AG04449 (cell line): Measurements from ENCODE around the gene PPIL4.

Experiments
- CTCF ChIA-PET: fragments of 350-600 bp; formaldehyde crosslinking; extraction: SDS; loops from one replicate; lab custom pipeline; 2021; ENCODE audit warnings: antibody characterized with exemption; lab: Yijun Ruan, JAX
- POLR2A ChIA-PET: fragments of 400-600, 350-600 bp; formaldehyde crosslinking; extraction: SDS; loops from one replicate; lab custom pipeline; 2020; ENCODE audit warnings: antibody characterized with exemption, inconsistent platforms; lab: Yijun Ruan, JAX
- DNase-seq: peaks from one replicate; pipeline ENCODE4 v3.0.0-alpha.2; 2010; ENCODE audit warnings: low read depth, low spot score
- H3K4me3 ChIP-seq: 2 replicates; pipeline ENCODE4 v1.5.1; 2011; ENCODE audit warnings: low read depth, mild to moderate bottlenecking, control low read depth, low read length
- CTCF ChIP-seq: IDR thresholded peaks from one replicate; pipeline ENCODE4 v1.5.1; 2011; ENCODE audit warnings: mild to moderate bottlenecking, moderate library complexity, low read length, control low read depth, inconsistent platforms; ENCODE audit not compliant: insufficient read depth; ENCODE audit errors: missing control alignments

PPIL4 gene

DNA sequence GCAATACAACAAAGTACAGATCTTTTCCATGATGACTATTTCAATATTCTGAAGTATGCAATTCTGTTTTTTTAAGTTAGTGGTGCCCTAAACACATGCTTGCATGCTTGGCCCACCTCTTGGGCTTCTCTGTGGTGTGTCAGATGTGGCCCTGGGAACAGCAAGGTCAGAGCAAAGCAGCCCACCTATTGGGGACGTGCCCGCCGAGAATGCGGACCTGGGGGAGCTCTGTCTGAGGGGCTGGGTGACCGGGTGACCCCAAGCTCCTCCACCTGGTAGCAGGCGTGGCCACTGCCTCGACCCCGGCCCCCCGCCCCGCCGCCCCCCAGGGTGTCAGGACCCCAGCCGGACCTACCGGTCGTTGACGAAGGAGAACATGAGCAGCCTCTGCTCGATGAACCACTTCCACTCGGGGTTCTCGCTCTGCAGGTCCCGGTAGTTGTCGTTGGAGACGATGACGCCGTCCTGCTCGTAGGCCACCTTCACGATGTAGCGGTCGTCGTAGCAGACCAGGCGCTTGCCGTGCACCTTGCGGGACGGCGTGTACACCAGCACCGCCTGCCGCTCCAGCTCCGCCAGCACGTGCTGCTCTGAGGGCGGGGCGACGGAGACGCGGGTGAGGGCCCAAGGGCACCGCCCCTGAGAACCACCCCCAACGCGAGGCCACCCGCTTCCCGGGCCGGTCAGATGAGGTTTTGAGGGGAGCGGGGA lies 89.4 kb downstream of the PPIL4 start:
- no peak for TF ChIP-seq CTCF
- POLR2A ChIA-PET, result no interaction called here
- no peak for DNase-seq
- CTCF ChIA-PET, result interaction anchor here (2.0 kb wide), 1 partner anchor 24 kb away, joined by 7 read pairs; no protein-coding TSS in a partner anchor
- no peak overlapping the region for H3K4me3 ChIP-seq

DNA sequence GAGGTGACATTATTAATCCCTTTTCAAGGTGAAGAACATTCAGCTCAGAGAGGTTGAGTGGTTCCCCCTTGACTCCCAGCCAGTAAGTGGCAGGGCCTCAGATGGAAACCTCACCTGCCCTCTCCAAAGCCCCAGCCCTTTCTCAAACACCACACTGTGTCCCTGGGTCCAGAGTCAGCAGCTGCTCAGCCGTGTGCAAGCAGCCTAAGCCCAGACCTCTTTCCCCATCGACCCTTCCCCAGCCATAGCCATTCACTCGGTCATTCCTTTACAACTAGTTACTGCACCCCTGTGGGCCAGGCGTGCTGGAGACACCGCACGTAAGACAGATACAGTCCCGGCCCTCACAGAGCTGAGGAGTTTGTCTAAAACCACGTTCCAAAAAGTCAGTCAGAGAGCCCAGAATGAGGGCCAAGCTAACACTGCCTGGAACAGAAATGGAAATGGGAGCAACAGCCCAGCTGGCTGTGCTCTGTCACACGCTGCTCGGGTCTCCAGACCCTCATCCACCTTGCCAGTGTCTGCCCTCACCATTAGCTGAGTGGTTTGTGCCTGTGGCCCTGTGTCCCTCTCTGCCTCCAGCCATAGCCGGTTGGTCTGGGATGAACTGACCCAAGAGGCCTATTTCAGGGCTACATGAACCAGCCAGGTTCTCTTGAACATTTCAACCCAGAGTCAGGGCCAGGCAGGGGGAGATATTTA lies 90.7 kb downstream of the PPIL4 start:
- ChIA-PET POLR2A (no interaction called here), CTCF (interaction anchor here (1.2 to 2.3 kb wide), 7 partner anchors 10 to 427 kb away, joined by 3 to 14 read pairs (median 7); no protein-coding TSS in a partner anchor)
- no peak for DNase-seq
- no peak for TF ChIP-seq CTCF
- no peak overlapping the region for H3K4me3 ChIP-seq
